ENCODE results near the gene LMNB1. TPM values are rescaled to one million over a fixed set of nuclear protein-coding genes. Genes with fewer than 3 reads are reported as not detected.

LMNB1 gene
- total RNA-seq, 6 donors from 2014 or later, result 11.1 to 18.5 (median 15.9) TPM

- Histone ChIP-seq H3K4me3 (no peak overlapping the region), H3K36me3 (no peaks in the 10 kb centered on the region), H3K4me1 (no peaks in the 10 kb centered on the region), H3K27ac (no peak overlapping the region), H3K9me3 (no peaks in the 10 kb centered on the region), H3K27me3 (no peaks in the 10 kb centered on the region)
- WGBS, 2 donors, result 77 to 81% methylated on average over 2 of the region's 2 CpGs
- no peak for TF ChIP-seq EP300 (IDR thresholded peaks at IDR 0.05)
- TF ChIP-seq CTCF (IDR thresholded peaks at IDR 0.05), result no peak
- TF ChIP-seq POLR2AphosphoS5 (IDR thresholded peaks at IDR 0.05), result no peak
- no peak for TF ChIP-seq POLR2A (IDR thresholded peaks at IDR 0.05)
- DNase-seq, result no peak
- no peak for ATAC-seq (ENCODE audit: low FRiP score in 2 of 2)
Observed at GRCh38 chr5:126742425-126742824, 34.5 kb upstream of the LMNB1 start.

- no peak overlapping the region for H3K27ac ChIP-seq
- ATAC-seq (ENCODE audit: low FRiP score in 2 of 2) (no peak), DNase-seq (no peak)
- 72 to 74% methylated on average over 2 of the region's 2 CpGs for WGBS, 2 donors
- TF ChIP-seq POLR2A (IDR thresholded peaks at IDR 0.05) (no peak), CTCF (IDR thresholded peaks at IDR 0.05) (no peak), POLR2AphosphoS5 (IDR thresholded peaks at IDR 0.05) (no peak), EP300 (IDR thresholded peaks at IDR 0.05) (no peak)
- no peaks in the 10 kb centered on the region for H3K27me3 ChIP-seq
- H3K4me3 ChIP-seq, result no peak overlapping the region
- no peaks in the 10 kb centered on the region for H3K36me3 ChIP-seq
- no peaks in the 10 kb centered on the region for H3K9me3 ChIP-seq
- H3K4me1 ChIP-seq, result no peaks in the 10 kb centered on the region
Observed at GRCh38 chr5:126744836-126745235, 32.1 kb upstream of the LMNB1 start.

GRCh38 chr5:126745259-126745992 lies 31.5 kb upstream of the LMNB1 start:
- H3K9me3 ChIP-seq, result no peaks in the 10 kb centered on the region
- H3K4me1 ChIP-seq, result no peaks in the 10 kb centered on the region
- DNase-seq (no peak), ATAC-seq (ENCODE audit: low FRiP score in 2 of 2) (no peak)
- H3K4me3 ChIP-seq, result no peak overlapping the region
- WGBS, 2 donors, result 68 to 75% methylated on average over 7 of the region's 7 CpGs
- H3K27me3 ChIP-seq, result no peaks in the 10 kb centered on the region
- no peak overlapping the region for H3K27ac ChIP-seq
- no peaks in the 10 kb centered on the region for H3K36me3 ChIP-seq
- no peak for TF ChIP-seq POLR2AphosphoS5 (IDR thresholded peaks at IDR 0.05)
- TF ChIP-seq EP300 (IDR thresholded peaks at IDR 0.05), result no peak
- TF ChIP-seq CTCF (IDR thresholded peaks at IDR 0.05), result no peak
- no peak for TF ChIP-seq POLR2A (IDR thresholded peaks at IDR 0.05)

GRCh38 chr5:126746290-126746689 lies 30.6 kb upstream of the LMNB1 start:
- no peak for DNase-seq

More at GRCh38 chr5:126746290-126746689, 30.6 kb upstream of the LMNB1 start:
- ATAC-seq (ENCODE audit: low FRiP score in 2 of 2), result no peak
- Histone ChIP-seq H3K4me3 (no peak overlapping the region), H3K27me3 (no peaks in the 10 kb centered on the region), H3K9me3 (no peaks in the 10 kb centered on the region), H3K4me1 (no peaks in the 10 kb centered on the region), H3K36me3 (no peaks in the 10 kb centered on the region), H3K27ac (no peak overlapping the region)
- TF ChIP-seq EP300 (IDR thresholded peaks at IDR 0.05) (no peak), CTCF (IDR thresholded peaks at IDR 0.05) (no peak), POLR2A (IDR thresholded peaks at IDR 0.05) (no peak), POLR2AphosphoS5 (IDR thresholded peaks at IDR 0.05) (no peak)

Data from upper lobe of left lung (tissue), 6 donors.